Testis (tissue), 2 donors: ENCODE measurements around the gene FAM20B.

Experiments
- POLR2A ChIP-seq: fragments of 450-650 bp; IDR thresholded peaks from one replicate; pipeline ENCODE4 v1.6.1; 2017; ENCODE audit warnings: antibody characterized with exemption, mild to moderate bottlenecking, moderate library complexity
- TF ChIP-seq, protein P1 (sequence below), 3 experiments: fragments of 450-650 bp in 2 of 3; fragments of 200-600 bp in 1 of 3; sonication (generic) in 1 of 3; IDR thresholded peaks; one replicate each; pipeline ENCODE4 v1.5.1; 2016 to 2019; ENCODE audit warnings: antibody characterized with exemption in 3 of 3, mild to moderate bottlenecking in 2 of 3, moderate library complexity in 1 of 3

DNA sequence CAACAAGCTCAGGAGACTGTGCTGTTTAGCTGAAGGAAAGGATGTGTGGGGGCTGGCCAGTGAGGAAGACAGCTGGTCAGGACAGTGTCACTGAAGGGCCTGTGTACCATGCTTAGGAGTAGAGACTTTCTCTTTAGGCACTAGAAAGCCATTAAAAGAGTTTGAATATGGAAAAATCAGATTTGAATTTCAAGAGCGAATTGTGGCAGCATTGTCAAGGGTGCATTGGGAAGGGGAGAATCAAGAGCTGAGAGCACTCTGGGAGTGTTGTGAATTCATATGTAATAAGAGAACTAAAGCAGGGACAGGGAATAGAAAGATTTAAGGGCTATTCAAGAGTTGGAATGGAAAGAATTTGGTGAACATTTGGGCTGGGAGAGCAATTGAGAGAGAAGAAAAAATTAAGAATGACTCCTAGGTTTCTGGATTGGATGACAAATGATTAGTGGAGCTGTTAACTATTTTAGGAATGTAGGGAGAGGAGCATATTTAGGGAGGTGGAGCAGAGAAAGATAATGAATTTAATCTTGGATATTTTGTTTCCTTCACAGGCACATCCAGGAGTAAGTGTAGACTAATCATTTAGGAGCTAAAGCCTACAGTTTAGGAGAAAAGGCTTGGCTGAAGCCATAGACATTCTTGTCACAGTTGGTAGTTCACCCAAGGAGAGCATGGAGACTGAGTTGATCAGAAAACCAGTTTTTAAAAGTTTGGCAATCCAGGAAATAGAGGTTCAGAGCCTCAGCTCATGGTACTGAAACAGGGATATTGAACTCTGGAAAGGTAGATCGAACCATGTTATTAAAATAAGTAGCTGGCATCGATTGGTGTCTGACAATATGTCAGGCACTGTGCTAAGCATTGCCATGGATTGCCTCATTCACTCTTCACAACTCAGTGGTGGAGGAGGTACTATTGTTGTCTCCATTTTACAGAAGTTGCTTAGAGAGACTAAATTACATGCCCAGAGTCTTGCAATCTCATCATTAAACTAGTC lies 33.1 kb downstream of the FAM20B start:
- TF ChIP-seq, protein P1, sequence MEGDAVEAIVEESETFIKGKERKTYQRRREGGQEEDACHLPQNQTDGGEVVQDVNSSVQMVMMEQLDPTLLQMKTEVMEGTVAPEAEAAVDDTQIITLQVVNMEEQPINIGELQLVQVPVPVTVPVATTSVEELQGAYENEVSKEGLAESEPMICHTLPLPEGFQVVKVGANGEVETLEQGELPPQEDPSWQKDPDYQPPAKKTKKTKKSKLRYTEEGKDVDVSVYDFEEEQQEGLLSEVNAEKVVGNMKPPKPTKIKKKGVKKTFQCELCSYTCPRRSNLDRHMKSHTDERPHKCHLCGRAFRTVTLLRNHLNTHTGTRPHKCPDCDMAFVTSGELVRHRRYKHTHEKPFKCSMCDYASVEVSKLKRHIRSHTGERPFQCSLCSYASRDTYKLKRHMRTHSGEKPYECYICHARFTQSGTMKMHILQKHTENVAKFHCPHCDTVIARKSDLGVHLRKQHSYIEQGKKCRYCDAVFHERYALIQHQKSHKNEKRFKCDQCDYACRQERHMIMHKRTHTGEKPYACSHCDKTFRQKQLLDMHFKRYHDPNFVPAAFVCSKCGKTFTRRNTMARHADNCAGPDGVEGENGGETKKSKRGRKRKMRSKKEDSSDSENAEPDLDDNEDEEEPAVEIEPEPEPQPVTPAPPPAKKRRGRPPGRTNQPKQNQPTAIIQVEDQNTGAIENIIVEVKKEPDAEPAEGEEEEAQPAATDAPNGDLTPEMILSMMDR (IDR thresholded peaks at IDR 0.05): no peak
- no peak for TF ChIP-seq POLR2A
